ENCODE data around the gene CALML6.

Gene CALML6

GRCh38 chr1:1921901-1922701, 7.0 kb downstream of the CALML6 start:
- no peak for TF ChIP-seq CTCF (conservative IDR thresholded peaks at IDR 0.05; ENCODE audit: control insufficient read depth, insufficient read depth, low read depth, low read length)
- H3K4me3 ChIP-seq (ENCODE audit: control insufficient read depth, low read depth, low read length), result no peak overlapping the region
- no peak for DNase-seq (ENCODE audit: low read depth)

GRCh38 chr1:1922702-1922955, 7.6 kb downstream of the CALML6 start:
- TF ChIP-seq CTCF (conservative IDR thresholded peaks at IDR 0.05; ENCODE audit: control insufficient read depth, insufficient read depth, low read depth, low read length), result no peak
- no peak overlapping the region for H3K4me3 ChIP-seq (ENCODE audit: control insufficient read depth, low read depth, low read length)
- DNase-seq (ENCODE audit: low read depth), result no peak

- H3K4me3 ChIP-seq (ENCODE audit: control insufficient read depth, low read depth, low read length), result no peak overlapping the region
- DNase-seq (ENCODE audit: low read depth), result no peak
- TF ChIP-seq CTCF (conservative IDR thresholded peaks at IDR 0.05; ENCODE audit: control insufficient read depth, insufficient read depth, low read depth, low read length), result no peak
Measured at GRCh38 chr1:1922956-1923833, 8.1 kb downstream of the CALML6 start.

DNA sequence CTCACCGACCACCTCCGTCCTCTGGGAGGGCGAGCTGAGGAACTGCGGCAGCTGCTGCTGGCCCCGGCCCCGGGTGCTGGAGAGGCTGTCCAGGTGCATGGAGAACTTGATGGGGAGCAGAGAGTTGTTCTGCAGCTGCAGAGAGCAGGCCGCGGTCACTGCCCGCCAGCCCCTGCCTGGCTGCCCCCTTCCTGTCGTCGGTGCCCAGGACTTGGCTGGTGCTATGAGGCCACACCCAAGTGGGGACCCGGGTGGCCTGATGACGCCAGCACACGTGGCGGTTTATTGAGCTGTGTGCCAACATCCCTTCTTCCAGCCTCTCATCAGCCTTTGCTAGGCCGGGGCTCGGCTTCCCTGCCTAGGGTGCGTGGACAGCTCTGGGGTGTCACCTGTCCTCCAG, 9.3 kb downstream of the CALML6 start:
- no peak for DNase-seq (ENCODE audit: low read depth)
- TF ChIP-seq CTCF (conservative IDR thresholded peaks at IDR 0.05; ENCODE audit: control insufficient read depth, insufficient read depth, low read depth, low read length), result no peak

GRCh38 chr1:1924849-1925248, 9.8 kb downstream of the CALML6 start:
- H3K4me3 ChIP-seq (ENCODE audit: control insufficient read depth, low read depth, low read length), result no peak overlapping the region
- TF ChIP-seq CTCF (conservative IDR thresholded peaks at IDR 0.05; ENCODE audit: control insufficient read depth, insufficient read depth, low read depth, low read length), result no peak
- DNase-seq (ENCODE audit: low read depth), result no peak

More for the DNA sequence above, 9.3 kb downstream of the CALML6 start:
- no peak overlapping the region for H3K4me3 ChIP-seq (ENCODE audit: control insufficient read depth, low read depth, low read length)

DNA sequence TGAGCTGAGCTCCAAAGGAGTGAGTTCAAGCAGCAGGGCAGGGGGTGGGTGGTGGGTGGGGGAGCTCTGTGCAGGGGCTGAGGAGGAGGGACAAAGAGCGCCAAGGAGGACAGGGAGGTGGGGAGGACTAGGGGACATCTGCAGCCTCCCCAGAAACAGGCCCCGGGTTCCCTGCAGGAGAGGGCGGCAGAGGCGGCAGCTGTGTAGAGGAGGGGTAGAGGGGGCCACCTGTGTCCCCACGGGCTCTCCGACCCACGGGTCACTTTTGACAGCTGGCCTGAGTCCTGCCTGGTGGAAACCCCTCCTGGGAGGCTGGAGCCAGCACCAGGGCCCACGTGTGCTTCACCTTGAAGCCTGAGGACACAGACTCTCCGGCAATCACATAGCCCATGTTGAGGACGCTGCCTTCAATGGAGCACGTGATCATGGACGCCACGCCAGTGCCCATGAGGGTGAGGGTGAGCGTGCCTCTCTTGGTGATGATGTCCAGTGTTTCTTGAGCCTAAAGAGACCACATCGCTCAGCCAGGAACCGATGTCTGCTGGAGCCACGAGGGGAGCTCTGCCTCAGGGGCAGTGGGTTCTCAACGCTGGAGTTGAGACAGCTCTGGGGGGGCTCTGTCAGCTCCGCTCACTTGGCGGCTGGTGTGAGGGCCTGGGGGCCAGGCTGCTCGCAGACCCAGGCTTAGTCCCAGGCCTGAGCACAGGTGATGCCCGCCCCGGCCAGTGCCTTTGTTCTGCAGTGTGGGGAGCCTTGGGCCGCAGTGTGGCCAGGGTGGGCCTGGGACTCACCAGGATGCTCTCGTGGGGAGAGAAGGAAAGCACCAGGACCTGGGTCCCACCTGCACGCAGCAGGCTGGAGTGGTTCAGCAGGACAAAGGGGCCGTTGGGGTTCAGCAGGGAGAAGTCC, 10.6 kb downstream of the CALML6 start:
- TF ChIP-seq CTCF (conservative IDR thresholded peaks at IDR 0.05; ENCODE audit: control insufficient read depth, insufficient read depth, low read depth, low read length), result no peak
- no peak overlapping the region for H3K4me3 ChIP-seq (ENCODE audit: control insufficient read depth, low read depth, low read length)
- DNase-seq (ENCODE audit: low read depth), result no peak
